ENCODE data around the gene GSK3A. TPM values are rescaled to one million over a fixed set of nuclear protein-coding genes. Genes with fewer than 3 reads are reported as not detected.

The GSK3A gene
- total and polyA plus RNA-seq, 2 experiments from 2014 or later, result 17.7 to 40.7 TPM

DNA sequence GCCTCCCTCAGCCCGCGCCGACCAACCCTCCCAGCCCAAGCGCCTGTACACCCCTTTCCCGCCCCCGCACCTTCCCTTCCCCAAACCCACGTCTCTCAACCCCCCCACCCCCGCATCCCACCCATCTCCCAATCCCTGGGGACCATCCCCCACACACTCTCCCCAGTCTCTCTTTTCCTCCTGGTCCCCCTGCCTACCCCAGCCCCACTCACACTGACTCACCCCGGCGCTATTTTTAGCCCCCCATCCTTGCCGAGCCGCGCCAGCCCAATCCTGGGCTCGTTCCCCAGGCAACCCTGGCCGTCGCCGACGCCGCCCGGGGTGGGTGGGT, 38.4 kb upstream of the GSK3A start:
- Histone ChIP-seq H2AFZ (no peak overlapping the region; the same call in 1 of the 2 replicates), H3K79me2 (replicated peaks; ENCODE audit: insufficient read depth) (peaks cover 16% of the 10 kb centered on the region), H3K27ac (ENCODE audit: low read depth) (no peak overlapping the region), H3K4me2 (peak overlapping the region; percentile 94), H3K36me3 (ENCODE audit: insufficient read depth) (no peaks in the 10 kb centered on the region), H3K4me1 (ENCODE audit: insufficient read depth) (peaks cover 32% of the 10 kb centered on the region), H3K4me3 (peak overlapping the region; percentile 96), H4K20me1 (replicated peaks; ENCODE audit: insufficient read depth) (0 out of 2 replicates have a peak, but pooled peaks cover 3% of the 10 kb centered on the region), H3K9me2 (ENCODE audit: insufficient read depth) (no peaks in the 10 kb centered on the region), H3F3A (replicated peaks; ENCODE audit: low read depth) (peaks cover 23% of the 10 kb centered on the region), H3K27me3 (ENCODE audit: insufficient read depth) (no peaks in the 10 kb centered on the region)
- no peak for DNase-seq (ENCODE audit: low spot score)
- Mint-ChIP-seq H3K27ac (no peak overlapping the region), H3K27me3 (ENCODE audit: insufficient read depth, low read depth, poor library complexity) (peaks cover 23% of the 10 kb centered on the region), H3K36me3 (ENCODE audit: low read depth) (no peaks in the 10 kb centered on the region; the same call in 2 of the 3 replicates), H3K9me3 (no peaks in the 10 kb centered on the region; the same call in 2 of the 3 replicates), H3K4me1 (peaks cover 37% of the 10 kb centered on the region), H3K4me3 (peak overlapping the region; percentile 69; the same call in 2 of the 3 replicates)
- ATAC-seq, result no peak; the same call in 1 of the 3 replicates
- TF ChIP-seq ZNF114 (CRISPR knock-in tag; IDR thresholded peaks at IDR 0.05) (no peak), EZH2phosphoT487 (IDR thresholded peaks at IDR 0.05; ENCODE audit: unreplicated experiment) (no peak), STAT1 (IDR thresholded peaks at IDR 0.05; ENCODE audit: unreplicated experiment) (no peak), JUNB (IDR thresholded peaks at IDR 0.05; ENCODE audit: unreplicated experiment) (no peak), NANOG (IDR thresholded peaks at IDR 0.05; ENCODE audit: borderline replicate concordance) (no peak), POLR2AphosphoS5 (IDR thresholded peaks at IDR 0.05; ENCODE audit: low read depth) (no peak), ZNF331 (CRISPR knock-in tag; IDR thresholded peaks at IDR 0.05; ENCODE audit: low read depth) (no peak), CREB1 (CRISPR knock-in tag; IDR thresholded peaks at IDR 0.05; ENCODE audit: low read depth) (no peak), EZH2 (IDR thresholded peaks at IDR 0.05; ENCODE audit: low read depth, unreplicated experiment) (no peak)
- TF ChIP-seq, protein P1, sequence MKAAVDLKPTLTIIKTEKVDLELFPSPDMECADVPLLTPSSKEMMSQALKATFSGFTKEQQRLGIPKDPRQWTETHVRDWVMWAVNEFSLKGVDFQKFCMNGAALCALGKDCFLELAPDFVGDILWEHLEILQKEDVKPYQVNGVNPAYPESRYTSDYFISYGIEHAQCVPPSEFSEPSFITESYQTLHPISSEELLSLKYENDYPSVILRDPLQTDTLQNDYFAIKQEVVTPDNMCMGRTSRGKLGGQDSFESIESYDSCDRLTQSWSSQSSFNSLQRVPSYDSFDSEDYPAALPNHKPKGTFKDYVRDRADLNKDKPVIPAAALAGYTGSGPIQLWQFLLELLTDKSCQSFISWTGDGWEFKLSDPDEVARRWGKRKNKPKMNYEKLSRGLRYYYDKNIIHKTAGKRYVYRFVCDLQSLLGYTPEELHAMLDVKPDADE (IDR thresholded peaks at IDR 0.05), result no peak
- TF ChIP-seq, protein P2, sequence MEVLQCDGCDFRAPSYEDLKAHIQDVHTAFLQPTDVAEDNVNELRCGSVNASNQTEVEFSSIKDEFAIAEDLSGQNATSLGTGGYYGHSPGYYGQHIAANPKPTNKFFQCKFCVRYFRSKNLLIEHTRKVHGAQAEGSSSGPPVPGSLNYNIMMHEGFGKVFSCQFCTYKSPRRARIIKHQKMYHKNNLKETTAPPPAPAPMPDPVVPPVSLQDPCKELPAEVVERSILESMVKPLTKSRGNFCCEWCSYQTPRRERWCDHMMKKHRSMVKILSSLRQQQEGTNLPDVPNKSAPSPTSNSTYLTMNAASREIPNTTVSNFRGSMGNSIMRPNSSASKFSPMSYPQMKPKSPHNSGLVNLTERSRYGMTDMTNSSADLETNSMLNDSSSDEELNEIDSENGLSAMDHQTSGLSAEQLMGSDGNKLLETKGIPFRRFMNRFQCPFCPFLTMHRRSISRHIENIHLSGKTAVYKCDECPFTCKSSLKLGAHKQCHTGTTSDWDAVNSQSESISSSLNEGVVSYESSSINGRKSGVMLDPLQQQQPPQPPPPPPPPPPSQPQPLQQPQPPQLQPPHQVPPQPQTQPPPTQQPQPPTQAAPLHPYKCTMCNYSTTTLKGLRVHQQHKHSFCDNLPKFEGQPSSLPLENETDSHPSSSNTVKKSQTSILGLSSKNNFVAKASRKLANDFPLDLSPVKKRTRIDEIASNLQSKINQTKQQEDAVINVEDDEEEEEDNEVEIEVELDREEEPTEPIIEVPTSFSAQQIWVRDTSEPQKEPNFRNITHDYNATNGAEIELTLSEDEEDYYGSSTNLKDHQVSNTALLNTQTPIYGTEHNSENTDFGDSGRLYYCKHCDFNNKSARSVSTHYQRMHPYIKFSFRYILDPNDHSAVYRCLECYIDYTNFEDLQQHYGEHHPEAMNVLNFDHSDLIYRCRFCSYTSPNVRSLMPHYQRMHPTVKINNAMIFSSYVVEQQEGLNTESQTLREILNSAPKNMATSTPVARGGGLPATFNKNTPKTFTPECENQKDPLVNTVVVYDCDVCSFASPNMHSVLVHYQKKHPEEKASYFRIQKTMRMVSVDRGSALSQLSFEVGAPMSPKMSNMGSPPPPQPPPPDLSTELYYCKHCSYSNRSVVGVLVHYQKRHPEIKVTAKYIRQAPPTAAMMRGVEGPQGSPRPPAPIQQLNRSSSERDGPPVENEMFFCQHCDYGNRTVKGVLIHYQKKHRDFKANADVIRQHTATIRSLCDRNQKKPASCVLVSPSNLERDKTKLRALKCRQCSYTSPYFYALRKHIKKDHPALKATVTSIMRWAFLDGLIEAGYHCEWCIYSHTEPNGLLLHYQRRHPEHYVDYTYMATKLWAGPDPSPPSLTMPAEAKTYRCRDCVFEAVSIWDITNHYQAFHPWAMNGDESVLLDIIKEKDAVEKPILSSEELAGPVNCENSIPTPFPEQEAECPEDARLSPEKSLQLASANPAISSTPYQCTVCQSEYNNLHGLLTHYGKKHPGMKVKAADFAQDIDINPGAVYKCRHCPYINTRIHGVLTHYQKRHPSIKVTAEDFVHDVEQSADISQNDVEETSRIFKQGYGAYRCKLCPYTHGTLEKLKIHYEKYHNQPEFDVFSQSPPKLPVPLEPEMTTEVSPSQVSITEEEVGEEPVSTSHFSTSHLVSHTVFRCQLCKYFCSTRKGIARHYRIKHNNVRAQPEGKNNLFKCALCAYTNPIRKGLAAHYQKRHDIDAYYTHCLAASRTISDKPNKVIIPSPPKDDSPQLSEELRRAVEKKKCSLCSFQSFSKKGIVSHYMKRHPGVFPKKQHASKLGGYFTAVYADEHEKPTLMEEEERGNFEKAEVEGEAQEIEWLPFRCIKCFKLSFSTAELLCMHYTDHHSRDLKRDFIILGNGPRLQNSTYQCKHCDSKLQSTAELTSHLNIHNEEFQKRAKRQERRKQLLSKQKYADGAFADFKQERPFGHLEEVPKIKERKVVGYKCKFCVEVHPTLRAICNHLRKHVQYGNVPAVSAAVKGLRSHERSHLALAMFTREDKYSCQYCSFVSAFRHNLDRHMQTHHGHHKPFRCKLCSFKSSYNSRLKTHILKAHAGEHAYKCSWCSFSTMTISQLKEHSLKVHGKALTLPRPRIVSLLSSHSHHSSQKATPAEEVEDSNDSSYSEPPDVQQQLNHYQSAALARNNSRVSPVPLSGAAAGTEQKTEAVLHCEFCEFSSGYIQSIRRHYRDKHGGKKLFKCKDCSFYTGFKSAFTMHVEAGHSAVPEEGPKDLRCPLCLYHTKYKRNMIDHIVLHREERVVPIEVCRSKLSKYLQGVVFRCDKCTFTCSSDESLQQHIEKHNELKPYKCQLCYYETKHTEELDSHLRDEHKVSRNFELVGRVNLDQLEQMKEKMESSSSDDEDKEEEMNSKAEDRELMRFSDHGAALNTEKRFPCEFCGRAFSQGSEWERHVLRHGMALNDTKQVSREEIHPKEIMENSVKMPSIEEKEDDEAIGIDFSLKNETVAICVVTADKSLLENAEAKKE (CRISPR knock-in tag; IDR thresholded peaks at IDR 0.05), result no peak
